Chondrocyte (in vitro differentiated cells): Measurements from ENCODE around the gene CHRNA10. TPM values are rescaled to one million over a fixed set of nuclear protein-coding genes. Genes with fewer than 3 reads are reported as not detected.

Experiments used
- DNase-seq: peaks from one replicate; pipeline ENCODE4 v3.0.0; 2021; ENCODE audit warnings: mixed read lengths, low spot score
- H3K27ac Mint-ChIP-seq: one replicate; pipeline ENCODE4 v1.8.0; 2021; ENCODE audit warnings: mild to moderate bottlenecking, moderate library complexity, mixed read lengths; ENCODE audit not compliant: unreplicated experiment
- H3K27me3 Mint-ChIP-seq: 2 replicates; pipeline ENCODE4 v1.8.0; 2021; ENCODE audit warnings: low read depth, mixed read lengths
- H3K36me3 Mint-ChIP-seq: 2 replicates; pipeline ENCODE4 v1.8.0; 2021; ENCODE audit warnings: low read depth, mixed read lengths
- H3K4me1 Mint-ChIP-seq: 2 replicates; pipeline ENCODE4 v1.8.0; 2021; ENCODE audit warnings: low read depth, mild to moderate bottlenecking, mixed read lengths
- H3K4me3 Mint-ChIP-seq: one replicate; pipeline ENCODE4 v1.8.0; 2021; ENCODE audit warnings: mild to moderate bottlenecking, moderate library complexity, mixed read lengths; ENCODE audit not compliant: unreplicated experiment
- H3K9me3 Mint-ChIP-seq: 2 replicates; pipeline ENCODE4 v1.8.0; 2021; ENCODE audit warnings: low read depth, mixed read lengths
- CTCF ChIP-seq: fragments of 200-600 bp; sonication (generic); IDR thresholded peaks from 2 replicates; pipeline ENCODE4 v1.5.0; 2021; ENCODE audit warnings: antibody characterized with exemption, mild to moderate bottlenecking, moderate library complexity
- total RNA-seq: library from RNA; stranded (reverse); gene quantifications from 3 replicates; pipeline ENCODE4 v1.2.1, GENCODE V29; 2021

CHRNA10 gene
- total RNA-seq, 1 donor from 2014 or later: 0.75 TPM

- Mint-ChIP-seq H3K27me3 (no peaks in the 10 kb centered on the region), H3K4me1 (peaks cover 8% of the 10 kb centered on the region), H3K36me3 (no peaks in the 10 kb centered on the region), H3K9me3 (no peaks in the 10 kb centered on the region), H3K27ac (no peak overlapping the region), H3K4me3 (no peak overlapping the region)
- peak; percentile 41 for DNase-seq
- no peak for TF ChIP-seq CTCF
Measured at GRCh38 chr11:3622521-3622920, 48.7 kb downstream of the CHRNA10 start.

- Mint-ChIP-seq H3K36me3 (no peaks in the 10 kb centered on the region), H3K27ac (no peak overlapping the region), H3K27me3 (no peaks in the 10 kb centered on the region), H3K9me3 (no peaks in the 10 kb centered on the region), H3K4me1 (peaks cover 9% of the 10 kb centered on the region), H3K4me3 (no peak overlapping the region)
- no peak for TF ChIP-seq CTCF
- DNase-seq: peak; percentile 42
Measured at GRCh38 chr11:3617990-3618389, 53.2 kb downstream of the CHRNA10 start.

GRCh38 chr11:3616721-3617460 is 54.3 kb downstream of the CHRNA10 start:
- H3K4me3 Mint-ChIP-seq: no peak overlapping the region
- DNase-seq: peak; percentile 85
- H3K36me3 Mint-ChIP-seq: no peaks in the 10 kb centered on the region
- peaks cover 3% of the 10 kb centered on the region for H3K9me3 Mint-ChIP-seq
- H3K27me3 Mint-ChIP-seq: no peaks in the 10 kb centered on the region
- peaks cover 9% of the 10 kb centered on the region for H3K4me1 Mint-ChIP-seq
- H3K27ac Mint-ChIP-seq: no peak overlapping the region
- no peak for TF ChIP-seq CTCF

GRCh38 chr11:3615998-3616397 is 55.2 kb downstream of the CHRNA10 start:
- Mint-ChIP-seq H3K27me3 (no peaks in the 10 kb centered on the region), H3K9me3 (peaks cover 4% of the 10 kb centered on the region), H3K4me1 (peaks cover 9% of the 10 kb centered on the region), H3K27ac (no peak overlapping the region), H3K36me3 (no peaks in the 10 kb centered on the region), H3K4me3 (no peak overlapping the region)
- TF ChIP-seq CTCF: no peak
- DNase-seq: peak; percentile 59

Other genes starting within 250 kb of the CHRNA10 start
- gene ART5, start 29.4 kb downstream of the CHRNA10 start, total RNA-seq: 0.44 to 0.72 TPM (median 0.67 TPM) in 3 replicates
- gene ART1, start 26.3 kb downstream of the CHRNA10 start, total RNA-seq: not detected in 3 replicates
- 47.8 to 61.6 TPM (median 52.7 TPM) in 3 replicates for gene NUP98, start 126.2 kb upstream of the CHRNA10 start, total RNA-seq
- 12.7 to 15.8 TPM (median 14.4 TPM) in 3 replicates for gene PGAP2, start 137.2 kb upstream of the CHRNA10 start, total RNA-seq
- gene RHOG, start 169.6 kb upstream of the CHRNA10 start, total RNA-seq: 36.8 to 44.8 TPM (median 38.9 TPM) in 3 replicates
- gene STIM1, start 184.3 kb upstream of the CHRNA10 start, total RNA-seq: 38.5 to 50.7 TPM (median 46.7 TPM) in 3 replicates